GM18951 (cell line): ENCODE results near the gene CDC45.
"Not testable (repeated sequence)": the region's sequence is repeated elsewhere in the genome, so short reads cannot be mapped to it uniquely, and the experiment has no call there.

Experiments
- POLR2A ChIP-seq: IDR thresholded peaks from 4 replicates; pipeline ENCODE4 v1.6.1; 2011; ENCODE audit warnings: mild to moderate bottlenecking; ENCODE audit not compliant: insufficient read length, insufficient read depth; ENCODE audit errors: extremely low read depth
- in situ Hi-C: fragments of 300-500 bp; cut with MboI; formaldehyde crosslinking; loops from one replicate; pipeline ENCODE4 v1.12.0; 2022; ENCODE audit warnings: low sequenced_read_pairs, mixed read lengths, inconsistent platforms; ENCODE audit not compliant: unreplicated experiment

CDC45 gene

GRCh38 chr22:19533049-19533626 lies 53.4 kb downstream of the CDC45 start:
- no peak for TF ChIP-seq POLR2A
- in situ Hi-C loops, result no loop called here

GRCh38 chr22:19533857-19534256 lies 54.1 kb downstream of the CDC45 start:
- in situ Hi-C loops, result no loop called here
- TF ChIP-seq POLR2A, result no peak

GRCh38 chr22:19535001-19535400 lies 55.3 kb downstream of the CDC45 start:
- TF ChIP-seq POLR2A, result no peak
- in situ Hi-C loops, result no loop called here

- in situ Hi-C loops, result no loop called here
- TF ChIP-seq POLR2A, result no peak
These were observed 56.8 kb downstream of the CDC45 start for GRCh38 chr22:19536564-19536963.

GRCh38 chr22:19537941-19538488 lies 58.3 kb downstream of the CDC45 start:
- TF ChIP-seq POLR2A, result no peak
- in situ Hi-C loops, result no loop called here

- in situ Hi-C loops, result no loop called here
- TF ChIP-seq POLR2A, result no peak
These were observed 60.7 kb downstream of the CDC45 start for GRCh38 chr22:19540394-19540793.

GRCh38 chr22:19543970-19544708 lies 64.4 kb downstream of the CDC45 start:
- in situ Hi-C loops, result no loop called here
- no peak for TF ChIP-seq POLR2A

- no peak for TF ChIP-seq POLR2A
- in situ Hi-C loops, result no loop called here
These were observed 66.2 kb downstream of the CDC45 start for GRCh38 chr22:19545935-19546207.

- TF ChIP-seq POLR2A, result no peak
- in situ Hi-C loops, result no loop called here
These were observed 67.0 kb downstream of the CDC45 start for GRCh38 chr22:19546680-19547079.

GRCh38 chr22:19547620-19548019 lies 67.9 kb downstream of the CDC45 start:
- in situ Hi-C loops, result no loop called here
- TF ChIP-seq POLR2A, result no peak

- in situ Hi-C loops, result not testable (repeated sequence)
These were observed 68.7 kb downstream of the CDC45 start for GRCh38 chr22:19548427-19548826.

- TF ChIP-seq POLR2A, result no peak
- in situ Hi-C loops, result no loop called here
These were observed 69.2 kb downstream of the CDC45 start for GRCh38 chr22:19548964-19549363.

- in situ Hi-C loops, result no loop called here
- TF ChIP-seq POLR2A, result no peak
These were observed 69.7 kb downstream of the CDC45 start for GRCh38 chr22:19549428-19549827.

- in situ Hi-C loops, result no loop called here
- TF ChIP-seq POLR2A, result no peak
These were observed 70.7 kb downstream of the CDC45 start for GRCh38 chr22:19550382-19550781.

- in situ Hi-C loops, result no loop called here
- TF ChIP-seq POLR2A, result no peak
These were observed 73.5 kb downstream of the CDC45 start for GRCh38 chr22:19553201-19553600.

GRCh38 chr22:19554834-19555404 lies 75.2 kb downstream of the CDC45 start:
- in situ Hi-C loops, result no loop called here
- no peak for TF ChIP-seq POLR2A
